ENCODE measurements around the gene CXCR6.

DNA sequence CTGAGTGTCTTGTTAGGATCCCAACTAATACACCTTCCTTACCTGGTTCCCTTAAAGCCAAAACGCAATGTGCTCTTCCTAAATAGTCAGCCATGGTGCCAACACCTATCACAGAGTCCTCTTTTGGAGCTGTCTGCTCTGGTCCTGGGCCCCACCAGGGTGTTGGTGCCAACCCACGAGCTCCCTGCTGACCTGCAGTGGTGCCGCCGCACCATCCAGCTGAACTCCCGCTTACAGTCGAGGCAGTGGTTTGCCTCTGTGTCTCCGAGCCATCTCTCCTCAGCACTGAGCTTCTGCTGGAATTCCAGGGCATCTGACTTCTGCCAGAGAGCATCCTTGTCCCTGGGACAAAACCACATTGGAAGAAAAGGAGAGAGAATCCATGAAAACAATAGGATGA is 15.9 kb downstream of the CXCR6 start:
- no peak for TF ChIP-seq POLR2A (IDR thresholded peaks at IDR 0.05)
- TF ChIP-seq, protein P1, sequence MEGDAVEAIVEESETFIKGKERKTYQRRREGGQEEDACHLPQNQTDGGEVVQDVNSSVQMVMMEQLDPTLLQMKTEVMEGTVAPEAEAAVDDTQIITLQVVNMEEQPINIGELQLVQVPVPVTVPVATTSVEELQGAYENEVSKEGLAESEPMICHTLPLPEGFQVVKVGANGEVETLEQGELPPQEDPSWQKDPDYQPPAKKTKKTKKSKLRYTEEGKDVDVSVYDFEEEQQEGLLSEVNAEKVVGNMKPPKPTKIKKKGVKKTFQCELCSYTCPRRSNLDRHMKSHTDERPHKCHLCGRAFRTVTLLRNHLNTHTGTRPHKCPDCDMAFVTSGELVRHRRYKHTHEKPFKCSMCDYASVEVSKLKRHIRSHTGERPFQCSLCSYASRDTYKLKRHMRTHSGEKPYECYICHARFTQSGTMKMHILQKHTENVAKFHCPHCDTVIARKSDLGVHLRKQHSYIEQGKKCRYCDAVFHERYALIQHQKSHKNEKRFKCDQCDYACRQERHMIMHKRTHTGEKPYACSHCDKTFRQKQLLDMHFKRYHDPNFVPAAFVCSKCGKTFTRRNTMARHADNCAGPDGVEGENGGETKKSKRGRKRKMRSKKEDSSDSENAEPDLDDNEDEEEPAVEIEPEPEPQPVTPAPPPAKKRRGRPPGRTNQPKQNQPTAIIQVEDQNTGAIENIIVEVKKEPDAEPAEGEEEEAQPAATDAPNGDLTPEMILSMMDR (IDR thresholded peaks at IDR 0.05) = no peak
